Endodermal cell (in vitro differentiated cells): Measurements from ENCODE around the gene KCNN1. TPM values are rescaled to one million over a fixed set of nuclear protein-coding genes. Genes with fewer than 3 reads are reported as not detected.
A peak's percentile ranks its signal among the peaks of the same experiment; 100 is the strongest.

Experiments used
- DNase-seq: peaks from one replicate; pipeline ENCODE4 v3.0.0-alpha.2; 2017
- H3K27ac ChIP-seq: 2 replicates; pipeline ENCODE4 v1.5.1; 2013; ENCODE audit warnings: mild to moderate bottlenecking, low read depth, low read length, moderate library complexity
- H3K27me3 ChIP-seq: 2 replicates; pipeline ENCODE4 v1.6.1; 2013; ENCODE audit warnings: mild to moderate bottlenecking, low read length, moderate library complexity; ENCODE audit not compliant: insufficient read depth, control insufficient read depth, poor library complexity, severe bottlenecking
- H3K36me3 ChIP-seq: 2 replicates; pipeline ENCODE4 v1.7.0; 2013; ENCODE audit warnings: mild to moderate bottlenecking, low read length, moderate library complexity; ENCODE audit not compliant: control insufficient read depth, insufficient read depth
- H3K4me1 ChIP-seq: one replicate; pipeline ENCODE4 v1.7.0; 2013; ENCODE audit warnings: low read length; ENCODE audit not compliant: control insufficient read depth, insufficient read depth
- H3K4me3 ChIP-seq: 2 replicates; pipeline ENCODE4 v1.5.1; 2013; ENCODE audit warnings: mild to moderate bottlenecking, low read length, moderate library complexity
- H3K9ac ChIP-seq: 2 replicates; pipeline ENCODE4 v1.6.1; 2013; ENCODE audit warnings: mild to moderate bottlenecking, low read length, moderate library complexity; ENCODE audit not compliant: poor library complexity, severe bottlenecking; ENCODE audit errors: extremely low read depth
- H3K9me3 ChIP-seq: 2 replicates; pipeline ENCODE4 v1.6.1; 2013; ENCODE audit warnings: mild to moderate bottlenecking, low read length, moderate library complexity; ENCODE audit not compliant: control insufficient read depth
- H3K27ac Mint-ChIP-seq: 2 replicates; pipeline ENCODE4 v1.8.0; 2020; ENCODE audit warnings: mixed read lengths
- H3K27me3 Mint-ChIP-seq: 2 replicates; pipeline ENCODE4 v1.8.0; 2021; ENCODE audit warnings: mild to moderate bottlenecking, mixed read lengths; ENCODE audit not compliant: insufficient read depth
- H3K36me3 Mint-ChIP-seq: 2 replicates; pipeline ENCODE4 v1.8.0; 2020; ENCODE audit warnings: low read depth, mixed read lengths
- H3K4me1 Mint-ChIP-seq: 2 replicates; pipeline ENCODE4 v1.8.0; 2020; ENCODE audit warnings: mixed read lengths
- H3K4me3 Mint-ChIP-seq: 2 replicates; pipeline ENCODE4 v1.8.0; 2020; ENCODE audit warnings: mild to moderate bottlenecking, moderate library complexity, mixed read lengths
- H3K9me3 Mint-ChIP-seq: 2 replicates; pipeline ENCODE4 v1.8.0; 2020; ENCODE audit warnings: mild to moderate bottlenecking, mixed read lengths
- WGBS, 2 experiments: methylation state at CpG; one replicate each; pipeline versions ENCODE4 v1.1.5 to v1.1.7; 2013; ENCODE audit warnings: missing lambda C conversion rate in 2 of 2, mixed read lengths in 1 of 2; ENCODE audit not compliant: insufficient coverage in 1 of 2, insufficient read length in 1 of 2; 5-methylcytosine and 5-hydroxymethylcytosine counted together
- total RNA-seq, 2 donors: library from RNA; stranded (reverse); fragmentation: NEBNext Ultra II Directional in 1 of 2; extraction: Animal tissue kit (Norgen Biotek cat#: 25700) in 1 of 2; gene quantifications; 2 replicates in 1 of 2; 3 replicates in 1 of 2; pipeline ENCODE4 v1.2.1, GENCODE V29; 2021
- TF ChIP-seq, protein P1 (sequence below): fragments of 200-600 bp; sonication (generic); conservative IDR thresholded peaks from 2 replicates; pipeline ENCODE4 v1.5.0; 2021; ENCODE audit warnings: antibody characterized with exemption, mild to moderate bottlenecking

Gene KCNN1
- total RNA-seq, 2 donors from 2014 or later = 5.8 to 8.2 TPM

DNA sequence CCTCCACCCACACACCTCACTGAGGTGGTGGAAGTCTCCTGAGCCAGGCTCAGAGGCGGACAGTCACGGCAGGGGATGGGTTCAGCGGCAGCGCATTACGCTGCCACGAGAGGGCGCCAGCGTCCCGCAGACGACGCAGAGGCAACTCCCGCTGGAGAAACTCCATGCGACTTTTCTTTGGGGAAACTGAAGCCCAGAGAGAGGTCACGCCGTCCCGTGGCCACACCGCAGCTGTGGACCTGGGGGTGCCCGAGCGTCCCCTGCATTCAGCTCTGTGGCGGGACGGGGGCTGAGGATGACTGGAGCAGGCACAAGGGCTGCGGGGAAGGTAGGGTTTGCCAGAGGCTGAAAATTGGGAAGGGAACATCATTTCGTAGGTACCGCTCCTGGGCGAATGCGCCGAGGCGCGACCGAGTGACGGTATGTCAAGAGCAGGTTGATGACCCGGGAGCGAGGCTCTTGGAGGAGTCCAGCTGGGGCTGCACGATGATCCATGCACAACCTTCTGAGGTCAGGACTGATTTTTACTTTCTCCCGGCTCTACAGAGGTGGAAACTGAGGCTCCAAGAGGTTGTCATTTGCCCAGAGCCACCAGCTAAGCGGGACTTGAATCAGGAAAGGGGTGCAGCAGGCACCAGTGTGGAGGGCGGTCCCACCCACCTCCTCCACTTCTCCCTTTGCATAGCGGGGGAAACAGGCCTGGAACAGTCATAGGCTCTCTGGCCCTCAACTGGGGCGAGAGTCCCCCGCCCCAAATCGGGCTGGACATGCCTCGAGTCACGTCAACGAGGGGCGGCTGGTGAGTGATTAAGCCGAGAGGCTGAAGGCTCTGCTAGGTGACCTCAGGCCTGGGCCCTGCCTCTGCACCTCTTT lies 40.4 kb downstream of the KCNN1 start:
- WGBS, 2 experiments = 5 to 6% methylated on average over 32 to 46 of the region's 46 CpGs
- TF ChIP-seq, protein P1, sequence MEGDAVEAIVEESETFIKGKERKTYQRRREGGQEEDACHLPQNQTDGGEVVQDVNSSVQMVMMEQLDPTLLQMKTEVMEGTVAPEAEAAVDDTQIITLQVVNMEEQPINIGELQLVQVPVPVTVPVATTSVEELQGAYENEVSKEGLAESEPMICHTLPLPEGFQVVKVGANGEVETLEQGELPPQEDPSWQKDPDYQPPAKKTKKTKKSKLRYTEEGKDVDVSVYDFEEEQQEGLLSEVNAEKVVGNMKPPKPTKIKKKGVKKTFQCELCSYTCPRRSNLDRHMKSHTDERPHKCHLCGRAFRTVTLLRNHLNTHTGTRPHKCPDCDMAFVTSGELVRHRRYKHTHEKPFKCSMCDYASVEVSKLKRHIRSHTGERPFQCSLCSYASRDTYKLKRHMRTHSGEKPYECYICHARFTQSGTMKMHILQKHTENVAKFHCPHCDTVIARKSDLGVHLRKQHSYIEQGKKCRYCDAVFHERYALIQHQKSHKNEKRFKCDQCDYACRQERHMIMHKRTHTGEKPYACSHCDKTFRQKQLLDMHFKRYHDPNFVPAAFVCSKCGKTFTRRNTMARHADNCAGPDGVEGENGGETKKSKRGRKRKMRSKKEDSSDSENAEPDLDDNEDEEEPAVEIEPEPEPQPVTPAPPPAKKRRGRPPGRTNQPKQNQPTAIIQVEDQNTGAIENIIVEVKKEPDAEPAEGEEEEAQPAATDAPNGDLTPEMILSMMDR = peak; percentile 99
- peak overlapping the region; percentile 80 for H3K27ac Mint-ChIP-seq

DNA sequence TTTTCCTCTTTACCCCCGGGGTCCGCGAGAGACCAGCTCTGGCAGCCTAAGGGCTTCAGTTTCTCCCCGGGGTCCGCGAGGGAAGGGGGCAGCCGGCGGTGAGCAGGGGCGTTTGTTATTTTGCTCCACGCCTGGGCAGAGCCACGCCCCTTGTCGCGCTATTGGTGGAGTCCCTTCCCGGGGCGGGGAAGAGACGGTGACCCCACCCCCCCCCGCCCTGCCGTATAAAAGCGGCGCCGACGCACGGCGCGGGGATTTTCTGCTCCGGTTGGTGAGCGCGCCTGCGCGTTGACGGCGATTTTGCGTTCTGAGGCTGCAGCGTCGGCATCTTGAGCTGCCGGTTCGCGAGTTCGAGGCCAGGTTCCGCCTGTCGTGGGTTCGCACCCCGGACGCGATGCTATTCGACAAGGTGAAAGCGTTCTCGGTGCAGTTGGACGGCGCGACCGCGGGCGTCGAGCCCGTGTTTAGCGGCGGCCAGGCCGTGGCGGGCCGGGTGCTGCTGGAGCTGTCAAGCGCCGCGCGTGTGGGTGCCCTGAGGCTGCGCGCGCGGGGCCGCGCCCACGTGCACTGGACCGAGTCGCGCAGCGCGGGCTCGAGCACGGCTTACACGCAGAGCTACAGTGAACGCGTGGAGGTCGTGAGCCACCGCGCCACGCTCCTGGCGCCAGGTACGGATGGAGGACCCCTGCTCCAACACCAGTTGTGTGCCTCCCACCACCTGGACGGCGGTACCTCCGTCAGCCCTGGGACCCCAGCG lies 41.2 kb downstream of the KCNN1 start, which contains the start of gene ARRDC2:
ARRDC2 (plus strand) TSS at position 254 of the 757 bp plus-strand sequence; CDS start at position 395, 141 bp downstream.
- Mint-ChIP-seq H3K36me3 (peaks cover 18% of the 10 kb centered on the region), H3K27me3 (no peaks in the 10 kb centered on the region), H3K4me3 (peak within 1 kb of the TSS; percentile 54), H3K9me3 (peaks cover 7% of the 10 kb centered on the region), H3K4me1 (peaks cover 2% of the 10 kb centered on the region), H3K27ac (peak within 1 kb of the TSS; percentile 80)
- Histone ChIP-seq H3K36me3 (peaks cover 7% of the 10 kb centered on the region), H3K27me3 (no peaks in the 10 kb centered on the region), H3K9ac (no peak within 1 kb of the TSS), H3K4me3 (peak within 1 kb of the TSS; percentile 81), H3K27ac (no peak within 1 kb of the TSS), H3K4me1 (peaks cover 4% of the 10 kb centered on the region), H3K9me3 (no peaks in the 10 kb centered on the region)
- WGBS, 2 experiments = 42 to 50% methylated on average over 58 to 92 of the region's 92 CpGs
- DNase-seq = peak; percentile 96
- TF ChIP-seq, protein P1 = no peak

More for the DNA sequence above, 40.4 kb downstream of the KCNN1 start:
- DNase-seq = peak; percentile 95
- Mint-ChIP-seq H3K4me3 (peak overlapping the region; percentile 54), H3K36me3 (peaks cover 13% of the 10 kb centered on the region), H3K27me3 (peaks cover 4% of the 10 kb centered on the region), H3K4me1 (peaks cover 2% of the 10 kb centered on the region), H3K9me3 (peaks cover 7% of the 10 kb centered on the region)
- Histone ChIP-seq H3K9ac (no peak overlapping the region), H3K27me3 (peaks cover 2% of the 10 kb centered on the region), H3K27ac (no peak overlapping the region), H3K4me1 (peaks cover 4% of the 10 kb centered on the region), H3K4me3 (peak overlapping the region; percentile 81), H3K36me3 (peaks cover 5% of the 10 kb centered on the region), H3K9me3 (no peaks in the 10 kb centered on the region)

DNA sequence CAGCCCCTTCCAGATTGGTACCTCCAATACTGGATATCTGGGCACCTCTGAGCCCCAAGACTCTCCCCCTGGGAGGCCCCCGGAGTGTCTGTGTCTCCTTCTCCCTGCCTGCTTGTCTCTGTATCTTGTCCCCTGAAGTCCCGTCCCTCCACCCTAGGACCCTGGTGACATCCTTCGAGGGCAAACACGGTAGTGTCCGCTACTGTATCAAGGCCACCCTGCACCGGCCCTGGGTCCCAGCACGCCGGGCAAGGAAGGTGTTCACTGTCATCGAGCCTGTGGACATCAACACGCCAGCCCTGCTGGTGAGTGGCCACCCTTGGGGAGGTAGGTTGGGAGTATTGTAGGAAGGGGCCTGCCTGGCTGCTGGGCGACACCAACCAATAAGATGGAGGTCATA lies 41.9 kb downstream of the KCNN1 start:
- Histone ChIP-seq H3K4me3 (no peak overlapping the region), H3K27me3 (no peaks in the 10 kb centered on the region), H3K9me3 (no peaks in the 10 kb centered on the region), H3K9ac (no peak overlapping the region), H3K4me1 (peaks cover 4% of the 10 kb centered on the region), H3K27ac (no peak overlapping the region), H3K36me3 (peaks cover 9% of the 10 kb centered on the region)
- TF ChIP-seq, protein P1 = no peak
- DNase-seq = no peak
- Mint-ChIP-seq H3K9me3 (peaks cover 7% of the 10 kb centered on the region), H3K27me3 (no peaks in the 10 kb centered on the region), H3K4me1 (peaks cover 2% of the 10 kb centered on the region), H3K27ac (no peak overlapping the region), H3K36me3 (peaks cover 21% of the 10 kb centered on the region), H3K4me3 (peak overlapping the region; percentile 12)
- 90 to 95% methylated on average over 6 to 11 of the region's 11 CpGs for WGBS, 2 experiments
